Measurements from ENCODE around the gene RIPK3. TPM values are rescaled to one million over a fixed set of nuclear protein-coding genes. Genes with fewer than 3 reads are reported as not detected.
"Not testable (repeated sequence)": the region's sequence is repeated elsewhere in the genome, so short reads cannot be mapped to it uniquely, and the experiment has no call there.

Gene RIPK3
- total RNA-seq (1 to 10 TPM; 2.9 to 7.0 (median 6.4) TPM), polyA plus RNA-seq (3.8 TPM)
- long read RNA-seq, donor 1, partial matches to known transcripts: 0 of 4 reads
- long read RNA-seq, donor 1, other reads (novel, unspliced or antisense): 1 of 4 reads
- long read RNA-seq, donor 2, partial matches to known transcripts: 0 of 2 reads
- long read RNA-seq, donor 2, other reads (novel, unspliced or antisense): 1 of 2 reads
- long read RNA-seq, donor 3, transcript RIPK3-201 (10 exons, 1,930 nt): major isoform, 12 of 20 reads
- long read RNA-seq, donor 3, partial matches to known transcripts: 2 of 20 reads
- long read RNA-seq, donor 3, other reads (novel, unspliced or antisense): 6 of 20 reads
- long read RNA-seq, donor 4, partial matches to known transcripts: 0 of 3 reads
- long read RNA-seq, donor 4, other reads (novel, unspliced or antisense): 2 of 3 reads

GRCh38 chr14:24339284-24340151 is at the start of gene RIPK3:
RIPK3 (minus strand) TSS chr14:24339991; CDS start chr14:24339826, 165 bp downstream.
- Histone ChIP-seq H3K4me3 (ENCODE audit: low read length) (peak within 1 kb of the TSS; percentile 50), H3K4me1 (ENCODE audit: control insufficient read depth, insufficient read depth, low read length) (peaks cover 2% of the 10 kb centered on the region), H3K27me3 (ENCODE audit: control insufficient read depth, insufficient read depth) (no peaks in the 10 kb centered on the region), H3K27ac (ENCODE audit: low read length) (peak within 1 kb of the TSS; percentile 2), H3K9me3 (ENCODE audit: control insufficient read depth, low read length) (no peaks in the 10 kb centered on the region)
- ATAC-seq (peak; percentile 59 to 67), DNase-seq (peak; percentile 71 to 85 (median 80))
- intact Hi-C loops (cut with DNase I): no loop called here
- WGBS: 11% methylated on average over 51 of the region's 51 CpGs

DNA sequence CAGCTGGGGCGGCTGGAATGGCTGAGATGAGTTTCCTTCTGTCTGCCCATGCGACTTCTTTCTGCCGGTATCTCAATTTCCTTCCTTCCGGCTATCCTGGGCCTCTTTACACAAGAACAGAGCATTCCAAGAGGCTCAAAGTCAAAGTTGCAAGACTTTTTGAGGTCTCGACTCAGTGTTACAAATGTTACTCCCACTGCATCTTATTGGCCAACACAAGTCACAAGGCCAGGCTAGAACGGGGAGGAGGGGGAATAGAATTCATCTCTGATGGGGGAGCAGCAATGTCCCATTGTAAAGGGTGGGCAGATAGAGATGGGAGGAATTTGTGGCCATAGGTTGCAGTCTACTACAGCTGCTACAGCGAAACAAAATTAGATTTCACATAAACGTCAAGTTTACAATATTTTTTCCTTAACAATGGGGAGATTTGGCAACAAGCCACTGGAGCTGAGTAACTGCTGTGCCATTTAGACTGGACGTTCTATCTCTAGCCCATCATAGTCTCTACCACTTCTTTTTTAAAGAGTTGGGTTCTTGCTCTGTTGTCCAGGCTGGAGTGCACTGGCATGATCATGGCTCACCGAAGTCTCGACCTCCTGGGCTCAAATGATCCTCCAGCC is 49.5 kb upstream of the RIPK3 start:
- H3K27ac ChIP-seq (ENCODE audit: low read length): peak overlapping the region; percentile 28
- H3K27me3 ChIP-seq (ENCODE audit: control insufficient read depth, insufficient read depth): no peaks in the 10 kb centered on the region
- H3K4me3 ChIP-seq (ENCODE audit: low read length): no peak overlapping the region
- intact Hi-C loops (cut with DNase I): no loop called here
- no peaks in the 10 kb centered on the region for H3K9me3 ChIP-seq (ENCODE audit: control insufficient read depth, low read length)
- no peak for DNase-seq
- H3K4me1 ChIP-seq (ENCODE audit: control insufficient read depth, insufficient read depth, low read length): no peaks in the 10 kb centered on the region
- WGBS: 44% methylated on average over 11 of the region's 11 CpGs
- peak; percentile 71 to 72 for ATAC-seq

DNA sequence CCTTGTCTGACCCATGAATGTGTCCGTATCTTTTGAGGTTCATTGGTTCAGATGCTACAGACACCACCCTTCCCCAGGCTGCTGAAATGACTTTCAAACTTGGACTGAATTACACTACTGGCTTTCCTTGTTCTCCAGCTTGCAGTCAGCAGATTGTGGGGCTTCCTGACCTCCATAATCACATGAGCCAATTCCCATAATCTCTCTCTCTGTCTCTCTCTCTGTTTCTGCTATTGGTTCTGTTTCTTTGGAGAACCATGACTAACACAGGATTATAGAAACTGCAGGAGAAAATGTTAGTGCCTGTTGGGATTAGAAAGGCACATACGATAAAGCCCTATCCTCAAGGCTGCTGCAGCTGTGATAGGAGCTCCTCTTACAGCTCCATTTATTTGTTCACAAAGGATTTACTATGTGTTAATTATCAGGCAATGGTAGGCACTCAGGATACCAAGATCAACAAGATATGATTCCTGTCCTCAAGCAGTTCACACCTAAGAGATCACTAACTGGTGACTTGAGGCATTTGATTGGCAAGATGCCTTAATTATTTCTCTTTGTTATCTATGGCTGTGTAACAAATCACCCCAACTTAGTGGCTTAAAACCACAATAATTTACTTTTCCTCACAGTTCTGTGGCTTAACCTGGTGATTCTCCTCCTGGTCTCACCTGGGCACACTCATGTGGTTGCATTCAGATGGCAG is 48.8 kb upstream of the RIPK3 start:
- H3K4me1 ChIP-seq (ENCODE audit: control insufficient read depth, insufficient read depth, low read length): no peaks in the 10 kb centered on the region
- DNase-seq: no peak
- 46% methylated on average over 2 of the region's 2 CpGs for WGBS
- H3K27me3 ChIP-seq (ENCODE audit: control insufficient read depth, insufficient read depth): no peaks in the 10 kb centered on the region
- ATAC-seq: peak; percentile 45 to 64
- intact Hi-C loops (cut with DNase I): no loop called here
- peak overlapping the region; percentile 28 for H3K27ac ChIP-seq (ENCODE audit: low read length)
- H3K9me3 ChIP-seq (ENCODE audit: control insufficient read depth, low read length): no peaks in the 10 kb centered on the region
- no peak overlapping the region for H3K4me3 ChIP-seq (ENCODE audit: low read length)

- H3K27ac ChIP-seq (ENCODE audit: low read length); ATAC-seq; intact Hi-C loops (cut with DNase I); H3K27me3 ChIP-seq (ENCODE audit: control insufficient read depth, insufficient read depth); H3K4me1 ChIP-seq (ENCODE audit: control insufficient read depth, insufficient read depth, low read length); DNase-seq; H3K9me3 ChIP-seq (ENCODE audit: control insufficient read depth, low read length); H3K4me3 ChIP-seq (ENCODE audit: low read length): not testable (repeated sequence)
- WGBS: 89% methylated on average over 5 of the region's 5 CpGs
Observed at GRCh38 chr14:24387579-24387978, 47.8 kb upstream of the RIPK3 start.

- no peak overlapping the region for H3K4me3 ChIP-seq (ENCODE audit: low read length)
- H3K9me3 ChIP-seq (ENCODE audit: control insufficient read depth, low read length): no peaks in the 10 kb centered on the region
- WGBS: 86% methylated on average over 2 of the region's 2 CpGs
- ATAC-seq (no peak), DNase-seq (no peak)
- no peaks in the 10 kb centered on the region for H3K27me3 ChIP-seq (ENCODE audit: control insufficient read depth, insufficient read depth)
- no peak overlapping the region for H3K27ac ChIP-seq (ENCODE audit: low read length)
- intact Hi-C loops (cut with DNase I): no loop called here
- H3K4me1 ChIP-seq (ENCODE audit: control insufficient read depth, insufficient read depth, low read length): no peaks in the 10 kb centered on the region
Observed at GRCh38 chr14:24387009-24387345, 47.2 kb upstream of the RIPK3 start.

DNA sequence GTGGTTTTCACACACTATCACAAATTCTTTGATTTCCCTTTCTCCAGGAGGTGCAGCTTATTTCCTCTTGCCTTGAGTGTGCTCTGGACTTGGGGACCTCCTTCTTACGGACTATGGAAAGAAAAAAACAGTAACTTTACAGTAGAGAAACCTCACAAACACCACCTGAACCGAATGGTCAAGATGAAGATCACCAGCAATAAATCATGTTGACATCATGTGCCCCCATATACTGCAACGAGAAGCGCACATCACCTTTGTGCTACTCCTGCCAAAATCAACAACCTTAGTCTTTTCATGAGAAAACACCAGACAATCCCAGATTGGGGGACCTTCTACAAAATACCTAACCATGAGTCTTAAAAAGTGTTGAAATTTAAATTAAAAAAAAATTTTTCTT is 45.7 kb upstream of the RIPK3 start:
- Histone ChIP-seq H3K4me1 (ENCODE audit: control insufficient read depth, insufficient read depth, low read length) (no peaks in the 10 kb centered on the region), H3K27me3 (ENCODE audit: control insufficient read depth, insufficient read depth) (no peaks in the 10 kb centered on the region), H3K4me3 (ENCODE audit: low read length) (no peak overlapping the region), H3K9me3 (ENCODE audit: control insufficient read depth, low read length) (no peaks in the 10 kb centered on the region), H3K27ac (ENCODE audit: low read length) (no peak overlapping the region)
- ATAC-seq (no peak), DNase-seq (no peak)
- intact Hi-C loops (cut with DNase I): no loop called here
- WGBS: 84% methylated on average over 4 of the region's 4 CpGs

DNA sequence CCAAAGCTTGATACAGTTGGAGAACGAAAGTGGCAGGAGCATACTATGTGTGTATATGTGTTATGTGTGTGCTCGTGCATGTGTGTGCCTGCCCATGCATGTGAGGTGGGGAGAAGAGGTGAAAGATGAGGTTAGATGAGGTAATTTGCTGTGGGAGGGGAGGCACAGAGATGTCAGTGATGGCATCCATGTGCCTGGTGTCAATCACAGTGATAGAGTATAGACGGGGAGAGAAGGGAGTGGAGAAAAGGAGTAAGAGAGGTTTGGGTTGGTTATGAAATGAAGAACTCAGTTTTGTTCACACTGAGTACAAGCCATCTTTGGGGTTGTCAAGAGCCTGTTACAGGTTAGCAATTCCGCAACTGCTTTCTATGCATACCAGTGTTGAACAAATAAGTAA is 44.4 kb upstream of the RIPK3 start:
- 88% methylated on average over 4 of the region's 4 CpGs for WGBS

GRCh38 chr14:24382064-24382371 is 42.2 kb upstream of the RIPK3 start:
- ATAC-seq: peak in 1 of 2 donors; percentile 40
- Histone ChIP-seq H3K4me3 (ENCODE audit: low read length) (no peak overlapping the region), H3K4me1 (ENCODE audit: control insufficient read depth, insufficient read depth, low read length) (no peaks in the 10 kb centered on the region), H3K27me3 (ENCODE audit: control insufficient read depth, insufficient read depth) (no peaks in the 10 kb centered on the region), H3K9me3 (ENCODE audit: control insufficient read depth, low read length) (no peaks in the 10 kb centered on the region), H3K27ac (ENCODE audit: low read length) (no peak overlapping the region)
- intact Hi-C loops (cut with DNase I): no loop called here
- WGBS: 50% methylated on average over 4 of the region's 4 CpGs
- peak in 1 of 3 donors; percentile 63 for DNase-seq

More for the DNA sequence above, 44.4 kb upstream of the RIPK3 start:
- intact Hi-C loops (cut with DNase I): no loop called here
- H3K27ac ChIP-seq (ENCODE audit: low read length): no peak overlapping the region
- no peaks in the 10 kb centered on the region for H3K9me3 ChIP-seq (ENCODE audit: control insufficient read depth, low read length)
- no peak for DNase-seq
- no peaks in the 10 kb centered on the region for H3K4me1 ChIP-seq (ENCODE audit: control insufficient read depth, insufficient read depth, low read length)
- no peaks in the 10 kb centered on the region for H3K27me3 ChIP-seq (ENCODE audit: control insufficient read depth, insufficient read depth)
- ATAC-seq: no peak
- no peak overlapping the region for H3K4me3 ChIP-seq (ENCODE audit: low read length)

- intact Hi-C loops (cut with DNase I): no loop called here
- Histone ChIP-seq H3K27ac (ENCODE audit: low read length) (no peak overlapping the region), H3K4me3 (ENCODE audit: low read length) (no peak overlapping the region), H3K9me3 (ENCODE audit: control insufficient read depth, low read length) (no peaks in the 10 kb centered on the region), H3K4me1 (ENCODE audit: control insufficient read depth, insufficient read depth, low read length) (peaks cover 1% of the 10 kb centered on the region), H3K27me3 (ENCODE audit: control insufficient read depth, insufficient read depth) (no peaks in the 10 kb centered on the region)
- ATAC-seq (no peak), DNase-seq (no peak)
- WGBS: 78% methylated on average over 8 of the region's 8 CpGs
Observed at GRCh38 chr14:24381363-24382063, 41.7 kb upstream of the RIPK3 start.

DNA sequence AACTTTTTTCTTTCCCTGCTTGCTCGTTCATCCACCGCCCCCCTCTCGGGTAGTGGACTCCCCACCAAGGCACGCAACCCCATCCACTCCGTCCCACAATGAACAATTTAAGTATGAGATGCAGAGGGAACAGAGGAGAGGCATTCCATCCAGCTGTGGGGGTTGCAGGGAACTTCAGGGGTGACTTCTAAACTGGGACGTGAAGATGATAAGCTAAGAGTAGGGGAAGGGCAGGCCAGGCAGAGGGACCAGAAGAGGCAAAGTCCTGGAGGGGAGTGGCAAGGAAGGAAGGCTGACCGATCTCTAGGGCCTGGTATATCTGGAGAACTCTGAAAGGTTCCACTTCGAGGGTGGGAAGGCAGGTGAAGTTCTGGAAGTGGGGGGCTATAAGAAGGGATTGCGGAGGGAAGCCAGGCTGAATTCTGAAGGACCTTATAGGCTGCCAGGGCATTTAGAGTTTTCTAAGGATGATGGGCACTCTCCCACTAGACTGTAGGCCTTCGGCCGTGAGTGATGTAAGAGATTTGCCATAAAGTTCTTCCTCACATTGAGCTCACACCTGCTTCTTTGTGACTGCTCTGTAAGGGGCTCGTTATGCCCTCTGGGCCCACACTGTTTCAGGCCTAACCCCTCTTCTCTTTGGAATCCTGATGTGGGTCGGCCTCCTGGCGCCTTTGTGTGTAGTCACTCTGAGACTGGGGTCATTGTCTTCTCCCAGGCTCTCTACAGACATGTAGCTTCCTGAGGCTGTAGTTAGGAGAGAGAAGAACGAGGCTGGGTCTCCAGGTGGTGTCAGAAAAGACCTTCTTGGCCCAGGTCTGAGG is 40.3 kb upstream of the RIPK3 start:
- Histone ChIP-seq H3K9me3 (ENCODE audit: control insufficient read depth, low read length) (no peaks in the 10 kb centered on the region), H3K27ac (ENCODE audit: low read length) (no peak overlapping the region), H3K4me1 (ENCODE audit: control insufficient read depth, insufficient read depth, low read length) (peaks cover 5% of the 10 kb centered on the region), H3K4me3 (ENCODE audit: low read length) (no peak overlapping the region), H3K27me3 (ENCODE audit: control insufficient read depth, insufficient read depth) (no peaks in the 10 kb centered on the region)
- no peak for ATAC-seq
- DNase-seq: no peak
- WGBS: 80% methylated on average over 15 of the region's 15 CpGs
- intact Hi-C loops (cut with DNase I): no loop called here

Measured in right cardiac atrium (tissue), 5 donors.